HT-29 (cell line): ENCODE results near the gene NVL. TPM values are rescaled to one million over a fixed set of nuclear protein-coding genes. Genes with fewer than 3 reads are reported as not detected.
A peak's percentile ranks its signal among the peaks of the same experiment; 100 is the strongest.

ENCODE experiments used
- DNase-seq: peaks from one replicate; pipeline ENCODE4 v3.0.0-alpha.2; 2015; ENCODE audit warnings: low spot score
- total RNA-seq: library from RNA; depleted of rRNA; stranded (reverse); fragments of >200 nt; shearing (Covaris generic); gene quantifications from 2 replicates; pipeline ENCODE4 v1.2.3, GENCODE V29; 2014

NVL gene
- total RNA-seq, 1 experiment from 2014 or later = 9.1 TPM

- no peak for DNase-seq
Measured at GRCh38 chr1:224287714-224288113, 42.3 kb downstream of the NVL start.

GRCh38 chr1:224282140-224282539 is 47.8 kb downstream of the NVL start:
- DNase-seq = no peak

GRCh38 chr1:224276771-224277487 is 53.0 kb downstream of the NVL start:
- DNase-seq = peak; percentile 12

GRCh38 chr1:224274970-224275626 is 54.9 kb downstream of the NVL start:
- no peak for DNase-seq

- DNase-seq = no peak
Measured at GRCh38 chr1:224273641-224274040, 56.3 kb downstream of the NVL start.

- DNase-seq = no peak
Measured at GRCh38 chr1:224271106-224271505, 58.9 kb downstream of the NVL start.

- DNase-seq = no peak
Measured at GRCh38 chr1:224267925-224268324, 62.0 kb downstream of the NVL start.

GRCh38 chr1:224266915-224267856 is 62.8 kb downstream of the NVL start:
- DNase-seq = no peak

GRCh38 chr1:224266105-224266914 is 63.7 kb downstream of the NVL start:
- DNase-seq = no peak

GRCh38 chr1:224264321-224264720 is 65.7 kb downstream of the NVL start:
- DNase-seq = no peak

- no peak for DNase-seq
Measured at GRCh38 chr1:224262373-224263054, 67.5 kb downstream of the NVL start.

GRCh38 chr1:224259986-224260385 is 70.0 kb downstream of the NVL start:
- DNase-seq = no peak

- no peak for DNase-seq
Measured at GRCh38 chr1:224258351-224258750, 71.6 kb downstream of the NVL start.

- no peak for DNase-seq
Measured at GRCh38 chr1:224256640-224257039, 73.3 kb downstream of the NVL start.

GRCh38 chr1:224253721-224254120 is 76.3 kb downstream of the NVL start:
- DNase-seq = no peak

- DNase-seq = no peak
Measured at GRCh38 chr1:224252479-224252878, 77.5 kb downstream of the NVL start.

- no peak for DNase-seq
Measured at GRCh38 chr1:224251741-224252146, 78.2 kb downstream of the NVL start.

- DNase-seq = no peak
Measured at GRCh38 chr1:224245188-224245587, 84.8 kb downstream of the NVL start.

- no peak for DNase-seq
Measured at GRCh38 chr1:224238756-224239155, 91.2 kb downstream of the NVL start.

- no peak for DNase-seq
Measured at GRCh38 chr1:224238212-224238611, 91.8 kb downstream of the NVL start.
